Sciatic nerve (tissue), 2 donors: Measurements from ENCODE around the gene CNOT9. TPM values are rescaled to one million over a fixed set of nuclear protein-coding genes. Genes with fewer than 3 reads are reported as not detected.
"Not testable (repeated sequence)": the region's sequence is repeated elsewhere in the genome, so short reads cannot be mapped to it uniquely, and the experiment has no call there.

Source experiments
- ATAC-seq: fragments of 200-7000 bp; cut with Tn5 transposase; one replicate; pipeline ENCODE4 v1.9.1; 2020; ENCODE audit warnings: mild to moderate bottlenecking, moderate library complexity
- DNase-seq: peaks from one replicate; pipeline ENCODE4 v3.0.0-alpha.2; 2020; ENCODE audit warnings: low spot score
- intact Hi-C: fragments of 100-400 bp; cut with DNase I; formaldehyde crosslinking; loops from one replicate; pipeline ENCODE4 v1.14.2; 2022
- total RNA-seq: library from RNA; stranded (reverse); fragmentation: NEBNext Ultra II Directional; extraction: Animal tissue kit (Norgen Biotek cat#: 25700); gene quantifications from one replicate; pipeline ENCODE4 v1.2.1, GENCODE V29; 2021
- donor health status: DM: no; HTN: no; CAD: no.
- donor health status: DM: no; HTN: no; CAD: no.

The CNOT9 gene, protein sequence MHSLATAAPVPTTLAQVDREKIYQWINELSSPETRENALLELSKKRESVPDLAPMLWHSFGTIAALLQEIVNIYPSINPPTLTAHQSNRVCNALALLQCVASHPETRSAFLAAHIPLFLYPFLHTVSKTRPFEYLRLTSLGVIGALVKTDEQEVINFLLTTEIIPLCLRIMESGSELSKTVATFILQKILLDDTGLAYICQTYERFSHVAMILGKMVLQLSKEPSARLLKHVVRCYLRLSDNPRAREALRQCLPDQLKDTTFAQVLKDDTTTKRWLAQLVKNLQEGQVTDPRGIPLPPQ
- total RNA-seq = 30.4 TPM

DNA sequence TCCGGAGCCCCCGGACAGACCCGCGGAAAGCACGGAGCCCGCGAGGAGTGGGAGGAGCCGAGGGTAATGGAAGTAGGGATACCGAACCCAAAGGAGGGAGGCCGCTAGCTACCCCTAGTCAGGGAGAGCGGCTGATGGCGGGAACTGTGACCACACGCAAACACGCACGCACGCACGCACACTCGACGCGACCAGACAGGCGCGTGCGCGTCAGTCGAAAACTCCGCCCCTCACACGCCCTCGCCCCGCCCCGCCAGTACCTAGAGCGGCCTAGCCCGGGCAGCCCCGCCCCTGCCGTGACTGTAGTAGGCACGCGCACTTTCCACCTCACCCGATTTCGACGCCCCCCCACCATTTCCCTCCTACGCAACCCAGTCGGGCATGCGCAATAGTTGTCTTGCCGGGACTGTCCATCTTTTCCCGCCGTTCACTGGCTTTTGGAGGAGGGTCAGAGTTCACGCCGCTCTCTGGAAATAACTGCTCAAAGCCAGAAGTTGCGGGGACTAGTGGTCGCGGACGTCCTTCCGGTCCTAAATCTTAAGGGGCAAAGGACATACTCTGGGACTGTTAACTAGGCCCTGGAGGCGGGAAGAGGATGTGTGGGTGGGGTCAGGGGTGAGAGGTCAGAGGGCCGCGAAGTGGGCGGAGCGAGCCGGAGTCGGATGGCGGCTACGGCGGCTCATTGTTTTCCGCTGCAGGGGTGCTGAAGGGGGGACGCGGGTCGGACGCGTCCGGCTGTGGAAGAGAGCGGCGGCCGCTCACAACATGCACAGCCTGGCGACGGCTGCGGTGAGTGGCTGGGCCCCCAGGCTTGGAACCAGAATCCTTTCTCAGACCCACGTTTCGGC is at the start of gene CNOT9, which contains the start of gene USP37:
Gene CNOT9, plus strand, starts transcription at position 650 of the 848 bp plus-strand sequence. Its CDS starts 116 bp downstream, at position 766.
Gene USP37, minus strand, starts transcription at position 162 of the 848 bp plus-strand sequence. CDS start 9,698 bp downstream, outside the sequence.
- DNase-seq = peak; percentile 100
- intact Hi-C loops = no loop called here
- ATAC-seq = peak; percentile 99

DNA sequence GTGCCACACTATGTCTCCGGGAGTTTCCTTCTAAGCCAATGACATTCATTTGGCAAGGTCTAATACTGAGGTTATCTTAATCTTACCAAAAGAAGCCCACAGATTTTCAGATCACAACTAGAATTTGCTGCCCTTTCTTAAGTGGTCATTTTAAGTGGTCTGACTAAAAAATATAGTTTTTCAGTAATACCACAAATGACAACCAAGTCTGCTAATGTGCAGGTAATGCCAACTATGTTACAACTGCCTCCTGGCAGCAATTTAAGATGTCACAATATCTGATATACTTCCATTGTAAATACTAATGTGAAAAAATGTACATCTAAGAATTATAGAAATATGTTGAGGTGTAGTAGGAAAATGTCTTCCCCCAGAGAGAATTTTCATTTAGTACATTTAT is 49.8 kb upstream of the CNOT9 start:
- ATAC-seq (no peak), DNase-seq (no peak)
- intact Hi-C loops = no loop called here

DNA sequence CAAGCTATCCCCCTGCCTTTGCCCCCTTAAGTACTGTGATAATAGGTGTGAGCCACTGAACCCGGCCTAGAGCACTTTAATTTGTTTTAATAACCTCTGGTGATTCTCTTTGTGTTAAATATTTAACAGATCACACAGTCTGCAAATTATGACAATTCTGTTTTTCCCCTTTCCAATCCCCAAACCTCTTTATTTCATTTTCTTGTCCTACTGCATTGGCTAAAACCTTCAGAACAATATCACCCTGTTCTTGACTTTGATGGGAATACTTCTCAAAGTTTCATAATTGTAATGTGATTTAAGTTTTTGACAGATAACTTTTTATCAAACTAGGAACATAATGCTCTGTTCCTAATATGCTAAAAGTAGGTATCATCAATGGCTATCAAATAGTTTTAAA is 45.0 kb upstream of the CNOT9 start:
- intact Hi-C loops = loop anchor here (5.0 kb wide), 1 partner anchor 1111 kb away; no protein-coding TSS in a partner anchor
- ATAC-seq (no peak), DNase-seq (no peak)

DNA sequence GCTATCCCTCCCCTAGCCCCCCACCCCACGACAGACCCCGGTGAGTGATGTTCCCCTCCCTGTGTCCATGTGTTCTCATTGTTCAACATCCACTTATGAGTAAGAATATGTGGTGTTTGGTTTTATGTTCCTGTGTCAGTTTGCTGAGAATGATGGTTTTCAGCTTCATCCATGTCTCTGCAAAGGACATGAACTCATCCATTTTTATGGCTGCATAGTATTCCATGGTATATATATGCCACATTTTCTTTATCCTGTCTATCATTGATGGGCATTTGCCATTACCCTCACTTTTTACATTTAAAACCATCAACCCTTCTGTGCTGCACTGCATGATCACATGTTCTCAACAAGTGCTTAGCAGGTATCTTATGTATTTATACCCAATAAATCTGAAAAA is 40.2 kb upstream of the CNOT9 start:
- intact Hi-C loops, ATAC-seq, DNase-seq: not testable (repeated sequence)

DNA sequence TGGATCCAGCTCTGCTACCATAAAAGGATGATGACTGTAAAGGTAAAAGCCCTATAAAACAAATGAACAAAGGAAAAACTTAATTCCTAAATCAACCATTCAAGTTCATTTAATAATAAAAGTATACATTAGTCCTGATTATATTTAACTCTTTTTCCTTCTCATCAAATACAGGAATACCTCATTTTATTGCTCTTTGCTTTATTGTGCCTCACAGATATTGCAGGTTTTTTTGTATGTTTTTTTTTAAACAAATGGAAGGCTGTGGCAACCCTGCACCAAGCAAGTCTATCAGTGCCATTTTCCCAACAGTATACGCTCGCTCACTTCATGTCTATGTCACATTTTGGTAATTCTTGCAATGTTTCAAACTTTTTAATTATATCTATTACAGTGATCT is 38.6 kb upstream of the CNOT9 start:
- no peak for ATAC-seq
- intact Hi-C loops = no loop called here

DNA sequence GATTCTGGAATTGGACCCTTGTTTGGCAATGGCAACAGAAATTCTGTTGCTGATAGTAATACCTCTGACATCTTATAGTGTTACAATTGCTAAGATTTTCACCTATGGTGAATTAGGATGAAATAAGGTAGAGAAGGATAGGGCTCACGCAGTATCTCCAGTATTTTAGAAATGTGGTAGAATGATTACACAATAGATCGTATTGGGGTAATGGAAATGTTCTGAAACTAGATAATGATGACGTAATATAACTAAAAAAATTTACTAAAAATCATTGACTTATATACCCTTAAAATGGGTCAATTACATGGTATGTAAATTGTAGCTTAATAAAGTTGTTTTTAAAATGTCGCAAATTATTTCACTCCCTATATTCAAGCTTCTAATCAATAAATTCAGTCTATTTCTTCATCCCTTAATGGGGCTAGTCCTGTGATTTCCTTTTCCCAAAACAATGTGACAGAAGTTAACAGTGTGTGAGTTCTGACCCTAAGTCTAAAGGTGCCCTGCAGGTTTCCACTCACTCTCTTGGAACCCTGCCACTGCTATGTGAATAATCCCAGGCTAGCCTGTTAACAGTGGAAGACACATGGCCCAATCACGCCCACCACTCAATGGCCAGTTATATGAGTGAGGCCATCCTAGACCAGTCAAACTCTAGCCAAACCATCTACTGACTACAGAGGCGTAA is 31.7 kb upstream of the CNOT9 start:
- DNase-seq (no peak), ATAC-seq (no peak)
- intact Hi-C loops = no loop called here

More for the DNA sequence above, 38.6 kb upstream of the CNOT9 start:
- no peak for DNase-seq

DNA sequence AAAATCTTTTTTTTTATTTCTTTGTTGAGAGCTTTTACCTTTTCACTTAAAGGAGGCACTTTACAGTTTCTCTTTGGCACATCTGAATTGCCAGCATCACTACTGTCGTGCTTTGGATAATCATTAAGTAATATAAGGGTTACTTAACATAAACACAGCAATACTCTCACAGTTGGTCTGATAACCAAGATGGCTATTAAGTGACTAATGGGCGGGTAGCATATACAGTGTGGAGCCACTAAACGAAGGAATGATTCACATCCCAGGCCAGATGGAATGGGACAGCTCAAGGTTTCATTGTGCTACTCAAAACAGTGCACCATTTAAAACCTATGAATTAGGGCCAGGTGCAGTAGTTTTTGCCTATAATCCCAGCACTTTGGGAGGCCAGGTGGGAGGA is 28.6 kb upstream of the CNOT9 start:
- no peak for DNase-seq
- no peak for ATAC-seq
- intact Hi-C loops = no loop called here

DNA sequence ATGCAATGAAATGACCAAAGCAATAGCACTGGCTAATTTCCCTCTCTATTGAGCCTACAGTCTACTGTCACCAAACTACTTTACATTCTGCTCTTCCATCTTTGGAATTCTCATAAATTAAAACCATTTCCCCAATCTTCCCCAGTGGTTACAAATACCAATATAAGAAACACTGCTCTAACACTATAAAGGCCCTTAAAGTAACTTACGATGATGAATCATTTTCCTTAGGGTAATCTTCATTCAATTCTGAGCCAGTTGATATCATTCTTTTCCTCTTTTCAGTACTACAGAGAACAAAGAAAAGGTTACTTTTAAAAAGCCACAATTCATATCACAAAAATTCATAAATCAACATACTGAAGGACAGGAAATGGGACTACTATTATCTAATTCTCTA is 22.6 kb upstream of the CNOT9 start:
- DNase-seq = no peak
- intact Hi-C loops = no loop called here
- no peak for ATAC-seq

DNA sequence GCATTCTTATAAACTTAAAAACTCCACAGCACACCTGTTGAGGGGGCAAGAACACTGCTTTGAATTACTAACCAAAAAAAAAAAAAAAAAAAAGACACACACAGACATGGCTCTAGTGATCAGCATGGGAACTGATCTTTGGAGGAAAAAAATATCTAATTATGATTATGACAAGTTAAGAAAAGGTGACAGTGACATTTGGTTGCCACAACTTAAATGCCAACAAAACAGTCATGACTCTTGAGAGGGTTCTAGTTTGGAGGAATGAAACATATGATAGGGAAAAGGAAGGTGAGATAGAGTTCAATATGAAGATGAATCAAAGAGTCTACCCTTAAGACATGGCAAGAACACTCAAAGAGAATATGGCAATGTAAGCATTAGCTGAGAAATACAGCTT is 21.1 kb upstream of the CNOT9 start:
- ATAC-seq = no peak
- intact Hi-C loops = no loop called here
- no peak for DNase-seq

DNA sequence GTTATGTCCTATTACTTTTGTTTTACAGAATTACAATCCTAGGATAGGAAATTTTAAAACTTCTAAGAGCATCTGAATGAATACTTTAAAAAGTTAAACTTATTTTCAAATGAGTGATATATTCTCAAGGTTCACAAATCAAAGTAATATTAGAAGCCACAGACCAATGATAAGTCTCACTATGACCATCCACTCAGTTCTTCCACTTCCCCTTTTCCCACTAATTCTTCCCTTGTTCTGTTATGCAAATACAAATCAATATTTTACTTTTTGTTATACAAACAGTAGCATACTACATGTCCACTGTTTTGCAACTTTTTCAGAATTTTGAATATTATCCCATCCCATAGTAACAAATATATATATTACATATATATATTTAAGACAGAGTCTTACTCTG is 20.7 kb upstream of the CNOT9 start:
- no peak for ATAC-seq
- intact Hi-C loops = no loop called here
- no peak for DNase-seq

DNA sequence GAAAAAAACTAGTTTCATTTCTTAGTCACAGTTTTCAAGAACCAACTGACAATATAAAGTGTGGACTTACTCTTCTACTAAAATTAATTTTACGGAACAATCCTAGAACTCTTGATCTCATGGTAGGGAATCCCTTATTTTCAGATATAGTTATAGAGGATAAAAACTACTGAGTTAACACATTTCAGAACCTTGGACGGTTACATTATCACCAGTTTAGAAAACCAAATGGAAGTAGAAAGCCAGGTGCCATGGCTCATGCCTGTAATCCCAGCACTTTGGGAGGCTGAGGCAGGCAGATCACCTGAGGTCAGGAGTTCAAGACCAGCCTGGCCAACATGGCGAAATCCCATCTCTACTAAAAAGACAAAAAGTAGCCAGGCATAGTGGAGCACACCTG is 14.4 kb upstream of the CNOT9 start:
- DNase-seq, intact Hi-C loops, ATAC-seq: not testable (repeated sequence)

DNA sequence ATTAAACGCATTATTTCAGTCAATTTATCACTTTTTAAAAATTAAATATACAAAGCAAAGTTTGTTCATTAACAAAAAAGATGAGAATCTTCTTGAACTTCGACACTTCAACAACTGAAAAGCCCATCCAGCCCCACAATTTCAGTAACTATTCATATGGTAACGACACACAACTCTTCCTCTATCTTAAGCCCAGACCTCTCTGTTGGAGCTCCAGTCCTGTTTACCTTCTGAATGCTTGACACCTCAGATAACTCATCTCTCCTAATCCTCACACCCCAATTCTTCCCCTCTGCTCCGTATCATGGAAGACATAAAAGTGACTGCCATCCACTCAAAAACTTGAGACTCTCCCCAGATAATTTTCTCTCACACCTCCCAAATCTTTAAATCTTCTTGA is 13.1 kb upstream of the CNOT9 start:
- no peak for DNase-seq
- no peak for ATAC-seq
- intact Hi-C loops = no loop called here

DNA sequence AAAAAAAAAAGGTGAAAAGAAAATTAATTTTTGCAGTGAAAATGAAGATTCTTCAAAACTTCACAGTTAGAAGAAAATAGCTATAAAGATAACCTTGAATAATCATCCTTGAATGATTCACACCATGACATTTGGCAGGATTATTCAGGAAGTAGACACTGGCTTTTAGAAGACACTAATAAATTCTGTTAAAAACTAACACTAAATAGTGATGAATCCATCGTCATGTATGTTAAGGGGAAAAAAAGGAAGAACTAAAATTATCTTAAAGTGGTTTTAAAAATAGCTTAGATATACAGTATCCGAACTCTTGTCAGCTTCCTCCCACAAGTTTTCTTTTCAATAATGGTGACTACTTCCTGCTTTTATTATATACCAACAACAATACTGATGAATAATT is 10.7 kb upstream of the CNOT9 start:
- no peak for DNase-seq
- ATAC-seq = no peak
- intact Hi-C loops = no loop called here

DNA sequence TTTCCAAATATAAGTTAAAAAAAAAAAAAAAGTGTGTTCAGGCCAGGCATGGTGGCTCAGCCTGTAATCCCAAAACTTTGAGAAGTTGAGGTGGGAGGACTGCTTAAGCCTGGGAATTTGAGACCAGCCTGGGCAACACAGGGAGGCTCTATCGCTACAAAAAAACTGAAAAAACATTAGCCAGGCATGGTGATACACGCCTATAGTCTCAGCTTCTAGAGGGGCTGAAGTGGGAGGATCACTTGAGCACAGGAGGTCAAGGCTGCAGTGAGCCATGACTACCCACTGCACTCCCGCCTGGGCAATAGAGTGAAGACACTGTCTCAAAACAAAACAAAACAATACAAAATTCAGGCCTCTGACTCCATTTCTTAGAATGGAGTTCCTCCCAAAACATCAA is 9.7 kb upstream of the CNOT9 start:
- DNase-seq = no peak
- intact Hi-C loops = no loop called here
- no peak for ATAC-seq

DNA sequence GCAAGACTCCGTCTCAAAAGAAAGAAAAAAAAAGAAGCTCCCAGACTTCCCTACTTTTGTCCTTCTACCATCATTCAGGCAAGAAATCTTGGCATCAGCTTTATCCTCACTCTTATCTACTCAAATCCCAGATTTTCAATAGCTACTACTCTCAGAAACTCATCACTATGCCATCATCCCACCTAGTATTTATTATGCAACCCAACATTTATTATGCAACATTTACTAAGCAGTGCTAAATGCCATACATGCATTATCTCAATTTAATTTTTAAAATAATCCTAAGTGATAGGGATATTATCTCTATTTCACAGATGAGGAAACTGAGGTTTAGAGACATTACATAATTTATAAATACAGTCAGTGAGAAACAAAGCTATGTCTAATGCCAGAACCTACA is 4.6 kb upstream of the CNOT9 start:
- intact Hi-C loops = no loop called here
- ATAC-seq (no peak), DNase-seq (no peak)

DNA sequence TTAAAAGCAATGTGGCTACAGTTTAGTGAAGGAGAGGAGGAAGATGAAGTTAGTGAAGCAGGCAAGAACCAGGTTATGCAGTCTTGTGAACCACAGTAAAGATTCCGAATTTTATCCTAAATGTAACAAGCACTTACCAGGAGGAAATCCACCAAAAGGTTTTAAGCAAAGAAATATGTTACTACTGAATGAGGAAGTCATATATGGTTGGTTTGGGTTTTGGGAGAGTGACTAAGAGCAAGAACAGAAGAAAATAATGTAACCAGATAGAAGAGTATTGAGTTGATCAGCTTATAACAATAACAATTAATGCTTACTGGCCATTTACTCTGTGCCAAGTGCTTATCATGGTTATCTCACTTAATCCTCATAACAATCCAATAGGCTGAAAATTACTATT is 2.3 kb upstream of the CNOT9 start:
- ATAC-seq = no peak
- intact Hi-C loops = no loop called here

DNA sequence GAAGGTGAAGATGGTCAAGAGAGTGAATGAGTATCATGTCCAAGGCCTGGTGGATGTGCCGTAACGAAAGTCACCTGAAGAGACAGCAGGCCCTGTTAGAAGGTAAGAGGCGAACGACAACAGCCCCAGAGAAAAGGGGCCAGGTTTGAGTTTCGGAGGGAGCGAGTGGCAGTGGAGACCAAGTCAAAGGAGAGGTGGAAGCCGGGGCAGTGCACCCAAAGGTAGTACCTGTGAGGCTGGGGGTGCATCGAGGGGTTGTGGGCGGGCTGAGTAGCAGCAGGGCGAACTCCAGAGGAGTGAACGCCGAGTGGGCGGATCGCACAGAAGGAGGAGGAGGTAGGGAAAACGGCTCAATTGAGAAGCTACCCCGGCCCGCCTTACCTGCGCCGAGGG is 846 bp upstream of the CNOT9 start:
- ATAC-seq (peak; percentile 49), DNase-seq (no peak)
- intact Hi-C loops = no loop called here

More for the DNA sequence above, 2.3 kb upstream of the CNOT9 start:
- no peak for DNase-seq

DNA sequence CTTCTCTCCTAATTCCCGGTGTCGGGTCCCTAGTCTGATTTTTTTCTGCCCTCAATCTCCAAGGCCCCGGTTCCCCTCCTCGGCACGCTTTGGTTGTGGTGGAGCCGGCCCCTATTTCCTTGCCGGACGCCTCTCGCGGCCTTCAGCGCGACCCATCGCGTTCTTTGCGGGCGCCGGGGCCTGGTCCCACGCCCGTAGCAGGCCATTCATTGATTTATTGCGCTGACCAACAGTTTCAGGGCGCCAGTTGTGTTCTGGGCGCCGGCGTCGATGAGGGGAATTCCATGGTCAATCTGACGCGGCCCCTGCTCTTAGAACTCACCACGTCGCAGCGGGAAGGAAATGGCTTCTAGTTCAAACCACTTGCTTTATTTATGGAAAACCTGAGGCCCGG is 396 bp downstream of the CNOT9 start:
- DNase-seq = peak; percentile 70
- intact Hi-C loops = no loop called here
- ATAC-seq = peak; percentile 3

DNA sequence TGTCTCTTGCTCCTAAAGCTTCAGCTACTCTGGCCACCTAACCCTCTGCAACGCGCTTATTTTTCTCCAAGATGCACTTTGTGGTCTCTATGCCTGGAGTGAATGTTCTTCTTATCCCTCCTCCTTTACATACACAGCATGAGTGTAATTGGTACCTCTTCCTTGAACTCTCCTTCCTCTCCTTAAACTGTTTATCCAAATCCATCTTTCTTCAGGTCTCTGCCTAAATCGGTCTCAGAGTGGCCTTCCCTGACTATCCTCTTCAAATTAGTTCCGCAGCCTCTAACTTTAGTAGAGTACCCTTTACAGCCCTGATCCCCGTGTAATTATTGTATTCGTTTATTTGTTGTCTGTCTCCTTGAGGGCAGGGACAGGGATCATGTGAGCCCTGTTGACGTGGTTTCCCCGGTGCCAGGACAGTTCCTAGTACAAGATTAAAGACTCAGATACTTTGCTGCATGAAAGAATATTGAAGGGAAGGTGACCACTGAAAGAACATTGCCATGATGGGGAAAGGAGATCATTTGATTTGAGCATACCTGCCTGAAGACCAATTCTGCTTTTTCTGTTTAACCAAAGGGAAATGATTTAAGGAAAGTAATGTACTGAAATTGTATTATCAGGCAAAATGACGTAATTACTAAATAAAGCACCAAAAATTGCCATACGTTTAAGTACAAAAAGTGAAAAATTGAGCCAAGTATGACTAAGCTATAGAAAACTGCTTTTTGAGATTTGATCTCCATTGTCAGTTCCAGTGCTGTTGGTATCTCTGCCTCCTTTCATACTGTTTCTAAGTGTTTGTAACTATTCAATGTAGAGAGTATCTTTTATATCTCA is 1.2 kb downstream of the CNOT9 start:
- intact Hi-C loops = no loop called here
- no peak for DNase-seq
- no peak for ATAC-seq
